Psoas muscle (tissue), 8 donors: ENCODE data around the gene ACSF2. TPM values are rescaled to one million over a fixed set of nuclear protein-coding genes. Genes with fewer than 3 reads are reported as not detected.
"Not testable (repeated sequence)": the region's sequence is repeated elsewhere in the genome, so short reads cannot be mapped to it uniquely, and the experiment has no call there.

Experiments used
- ATAC-seq, 4 donors: fragments of 200-7000 bp; cut with Tn5 transposase; one replicate each; pipeline ENCODE4 v1.9.1; 2020; ENCODE audit warnings: moderate library complexity in 3 of 4, mild to moderate bottlenecking in 2 of 4
- DNase-seq, 2 donors: peaks; one replicate each; pipeline ENCODE4 v3.0.0-alpha.2; 2020
- H3K27ac ChIP-seq: fragments of 200-600 bp; one replicate; pipeline ENCODE4 v1.8.0; 2022
- H3K27me3 ChIP-seq, 3 donors: fragments of 200-600 bp in 1 of 3; one replicate each; pipeline versions ENCODE4 v1.6.1 to v1.8.0; 2013 to 2022; ENCODE audit warnings: low read length in 2 of 3, mild to moderate bottlenecking in 2 of 3, moderate library complexity in 1 of 3; ENCODE audit not compliant: insufficient read depth in 3 of 3
- H3K36me3 ChIP-seq, 2 donors: fragments of 200-600 bp in 1 of 2; one replicate each; pipeline versions ENCODE4 v1.6.1 to v1.8.0; 2013 to 2022; ENCODE audit warnings: low read depth in 1 of 2, mild to moderate bottlenecking in 1 of 2, moderate library complexity in 1 of 2; ENCODE audit not compliant: insufficient read depth in 1 of 2
- H3K4me1 ChIP-seq: fragments of 200-600 bp; one replicate; pipeline ENCODE4 v1.8.0; 2022
- H3K4me3 ChIP-seq: fragments of 200-600 bp; one replicate; pipeline ENCODE4 v1.8.0; 2022; ENCODE audit warnings: mild to moderate bottlenecking
- H3K9me3 ChIP-seq: fragments of 200-600 bp; one replicate; pipeline ENCODE4 v1.8.0; 2022
- WGBS, 3 donors: extraction: QIAGEN DNeasy Blood & Tissue Kit; methylation state at CpG; one replicate each; pipeline versions ENCODE4 v1.1.6 to v1.1.7; 2013; 5-methylcytosine and 5-hydroxymethylcytosine counted together
- intact Hi-C, 2 donors: fragments of 100-400 bp; cut with DNase I; formaldehyde crosslinking; loops; one replicate each; pipeline versions ENCODE4 v1.11.0 to v1.14.2; 2022
- polyA plus RNA-seq, 3 donors: library from polyadenylated mRNA; stranded (reverse); fragments of 200-250 nt; gene quantifications; one replicate each; pipeline ENCODE4 v1.2.3, GENCODE V29; 2013
- total RNA-seq, 4 donors: library from RNA; stranded (reverse); fragmentation: NEBNext Ultra II Directional in 2 of 4; extraction: Animal tissue kit (Norgen Biotek cat#: 25700) in 2 of 4; gene quantifications; one replicate each; pipeline versions ENCODE4 v1.2.1 to v1.2.4, GENCODE V29; 2021 to 2023
- TF ChIP-seq, protein P1 (sequence below): fragments of 200-600 bp; IDR thresholded peaks from one replicate; pipeline ENCODE4 v1.8.0; 2022; ENCODE audit warnings: antibody characterized with exemption
- donor health status: healthy with polysubstance abuse.
- donor health status: DM: no; HTN: no; CAD: no; lungs with moderate emphysema.
- donor health status: Bipolar disorder and iron deficiency.
- donor health status: healthy.
- donor health status: DM: yes; HTN: yes; CAD: no.
- donor health status: DM: no; HTN: no; CAD: no.
- donor health status: DM: no; HTN: no; CAD: no.
- donor health status: DM: yes; HTN: yes; CAD: no.

ACSF2 gene
- total and polyA plus RNA-seq, 7 donors: 14.4 to 72.3 (median 35.5) TPM

- Histone ChIP-seq H3K36me3 (no peaks in the 10 kb centered on the region), H3K4me3 (no peak overlapping the region), H3K27ac (no peak overlapping the region), H3K4me1 (no peaks in the 10 kb centered on the region), H3K9me3 (no peaks in the 10 kb centered on the region), H3K27me3 (no peaks in the 10 kb centered on the region)
- ATAC-seq (no peak), DNase-seq (no peak)
- TF ChIP-seq, protein P1, sequence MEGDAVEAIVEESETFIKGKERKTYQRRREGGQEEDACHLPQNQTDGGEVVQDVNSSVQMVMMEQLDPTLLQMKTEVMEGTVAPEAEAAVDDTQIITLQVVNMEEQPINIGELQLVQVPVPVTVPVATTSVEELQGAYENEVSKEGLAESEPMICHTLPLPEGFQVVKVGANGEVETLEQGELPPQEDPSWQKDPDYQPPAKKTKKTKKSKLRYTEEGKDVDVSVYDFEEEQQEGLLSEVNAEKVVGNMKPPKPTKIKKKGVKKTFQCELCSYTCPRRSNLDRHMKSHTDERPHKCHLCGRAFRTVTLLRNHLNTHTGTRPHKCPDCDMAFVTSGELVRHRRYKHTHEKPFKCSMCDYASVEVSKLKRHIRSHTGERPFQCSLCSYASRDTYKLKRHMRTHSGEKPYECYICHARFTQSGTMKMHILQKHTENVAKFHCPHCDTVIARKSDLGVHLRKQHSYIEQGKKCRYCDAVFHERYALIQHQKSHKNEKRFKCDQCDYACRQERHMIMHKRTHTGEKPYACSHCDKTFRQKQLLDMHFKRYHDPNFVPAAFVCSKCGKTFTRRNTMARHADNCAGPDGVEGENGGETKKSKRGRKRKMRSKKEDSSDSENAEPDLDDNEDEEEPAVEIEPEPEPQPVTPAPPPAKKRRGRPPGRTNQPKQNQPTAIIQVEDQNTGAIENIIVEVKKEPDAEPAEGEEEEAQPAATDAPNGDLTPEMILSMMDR: no peak
- intact Hi-C loops: no loop called here
- 70 to 79% (median 70%) methylated on average over 5 of the region's 5 CpGs for WGBS, 3 donors
These were observed 19.4 kb upstream of the ACSF2 start for GRCh38 chr17:50406578-50406977.

GRCh38 chr17:50407921-50408320, 18.1 kb upstream of the ACSF2 start:
- no peak overlapping the region for H3K4me3 ChIP-seq
- WGBS, 3 donors: 65 to 81% (median 67%) methylated on average over 4 of the region's 4 CpGs
- TF ChIP-seq, protein P1: no peak
- H3K27ac ChIP-seq: no peak overlapping the region
- intact Hi-C loops: no loop called here
- DNase-seq (no peak), ATAC-seq (no peak)
- H3K9me3 ChIP-seq: no peaks in the 10 kb centered on the region
- H3K4me1 ChIP-seq: no peaks in the 10 kb centered on the region
- H3K27me3 ChIP-seq: no peaks in the 10 kb centered on the region
- no peaks in the 10 kb centered on the region for H3K36me3 ChIP-seq

DNA sequence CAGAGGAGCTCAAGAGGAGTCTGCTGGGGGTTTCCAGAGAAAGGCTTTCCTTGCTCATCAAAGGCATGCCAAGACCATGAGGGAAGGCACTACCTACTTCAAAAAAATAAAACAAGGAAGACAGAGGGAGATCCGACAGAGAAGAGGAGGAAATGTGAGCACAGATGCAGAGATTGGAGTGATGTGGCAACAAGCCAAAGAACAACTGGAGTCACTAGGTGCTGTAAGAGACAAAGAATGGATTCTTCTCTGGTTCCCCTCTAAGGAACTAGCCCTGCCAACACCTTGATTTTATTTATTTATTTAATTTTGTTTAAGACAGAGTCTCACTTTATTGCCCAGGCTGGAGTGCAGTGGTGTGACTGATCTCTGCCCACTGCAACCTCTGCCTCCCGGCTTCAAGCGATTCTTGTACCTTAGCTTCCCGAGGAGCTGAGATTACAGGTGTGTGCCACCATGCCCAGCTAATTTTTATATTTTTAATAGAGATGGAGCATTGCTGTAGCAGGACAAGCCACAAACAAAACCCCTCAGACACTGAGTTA, 13.8 kb upstream of the ACSF2 start:
- no peak for ATAC-seq
- no peak for DNase-seq
- TF ChIP-seq, protein P1: no peak
- Histone ChIP-seq H3K4me3 (no peak overlapping the region), H3K27me3 (no peaks in the 10 kb centered on the region), H3K27ac (no peak overlapping the region), H3K36me3 (no peaks in the 10 kb centered on the region), H3K9me3 (no peaks in the 10 kb centered on the region), H3K4me1 (no peaks in the 10 kb centered on the region)
- WGBS, 3 donors: 84 to 90% (median 85%) methylated on average over 4 of the region's 4 CpGs
- intact Hi-C loops: no loop called here

GRCh38 chr17:50414808-50415207, 11.2 kb upstream of the ACSF2 start:
- TF ChIP-seq, protein P1: no peak
- ATAC-seq: no peak
- WGBS, 3 donors: 75 to 83% (median 77%) methylated on average over 3 of the region's 3 CpGs
- Histone ChIP-seq H3K4me1 (no peaks in the 10 kb centered on the region), H3K9me3 (no peaks in the 10 kb centered on the region), H3K4me3 (no peak overlapping the region), H3K27ac (no peak overlapping the region), H3K36me3 (no peaks in the 10 kb centered on the region), H3K27me3 (no peaks in the 10 kb centered on the region)
- intact Hi-C loops: no loop called here
- DNase-seq: no peak

- H3K27me3 ChIP-seq, H3K27ac ChIP-seq, H3K4me3 ChIP-seq, H3K4me1 ChIP-seq, H3K36me3 ChIP-seq, intact Hi-C loops, ATAC-seq, DNase-seq, H3K9me3 ChIP-seq: not testable (repeated sequence)
- WGBS, 3 donors: 77 to 95% (median 82%) methylated on average over 10 of the region's 10 CpGs
These were observed 6.4 kb upstream of the ACSF2 start for GRCh38 chr17:50419577-50419976.
